ENCODE measurements around the gene ERBIN. TPM values are rescaled to one million over a fixed set of nuclear protein-coding genes. Genes with fewer than 3 reads are reported as not detected.

Gene ERBIN
- total and polyA plus RNA-seq, 2 of the 8 experiments (the other 6 are each of a cell fraction or from before 2014, with no cell fraction given), result 7.7 to 33.2 TPM

DNA sequence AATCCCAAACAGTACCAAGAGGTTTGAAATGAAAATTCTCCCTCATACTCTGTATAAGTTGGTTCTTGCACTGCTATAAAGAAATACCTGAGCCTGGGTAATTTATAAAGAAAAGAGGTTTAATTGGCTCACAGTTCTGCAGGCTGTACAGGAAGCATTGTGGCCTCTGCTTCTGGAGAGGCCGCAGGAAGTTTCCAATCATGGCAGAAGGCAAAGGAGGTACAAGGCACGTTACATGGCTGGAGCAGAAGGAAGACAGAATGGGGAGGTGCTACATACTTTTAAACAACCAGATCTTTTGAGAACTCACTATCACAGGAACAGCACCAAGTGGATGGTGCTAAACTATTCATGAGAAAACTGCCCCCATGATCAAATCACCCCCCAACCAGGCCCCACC lies 25.6 kb upstream of the ERBIN start:
- TF ChIP-seq, protein P1, sequence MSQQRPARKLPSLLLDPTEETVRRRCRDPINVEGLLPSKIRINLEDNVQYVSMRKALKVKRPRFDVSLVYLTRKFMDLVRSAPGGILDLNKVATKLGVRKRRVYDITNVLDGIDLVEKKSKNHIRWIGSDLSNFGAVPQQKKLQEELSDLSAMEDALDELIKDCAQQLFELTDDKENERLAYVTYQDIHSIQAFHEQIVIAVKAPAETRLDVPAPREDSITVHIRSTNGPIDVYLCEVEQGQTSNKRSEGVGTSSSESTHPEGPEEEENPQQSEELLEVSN (IDR thresholded peaks at IDR 0.05), result no peak
- no peak for TF ChIP-seq PHF8 (conservative IDR thresholded peaks at IDR 0.05; ENCODE audit: low read depth, low read length)
- TF ChIP-seq SUZ12 (IDR thresholded peaks at IDR 0.05; ENCODE audit: low read length), result no peak
- TF ChIP-seq JUND (IDR thresholded peaks at IDR 0.05; ENCODE audit: low read length), result no peak
- TF ChIP-seq, protein P2, sequence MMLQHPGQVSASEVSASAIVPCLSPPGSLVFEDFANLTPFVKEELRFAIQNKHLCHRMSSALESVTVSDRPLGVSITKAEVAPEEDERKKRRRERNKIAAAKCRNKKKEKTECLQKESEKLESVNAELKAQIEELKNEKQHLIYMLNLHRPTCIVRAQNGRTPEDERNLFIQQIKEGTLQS (IDR thresholded peaks at IDR 0.05; ENCODE audit: insufficient read depth, low read depth, low read length), result no peak
- no peak for TF ChIP-seq NRF1 (IDR thresholded peaks at IDR 0.05; ENCODE audit: low read depth, low read length)
- no peaks in the 10 kb centered on the region for H4K20me1 ChIP-seq (replicated peaks in 1 of 2; ENCODE audit: control insufficient read depth in 1 of 2, insufficient read depth in 2 of 2, low read length in 2 of 2)
- no peak overlapping the region for H2BK15ac ChIP-seq (ENCODE audit: low read length)
- H2BK12ac ChIP-seq (ENCODE audit: low read depth, low read length), result no peak overlapping the region
- no peaks in the 10 kb centered on the region for H3K79me2 ChIP-seq (ENCODE audit: control insufficient read depth in 1 of 2, insufficient read depth in 2 of 2, low read length in 2 of 2)
- no peak overlapping the region for H3K23ac ChIP-seq (ENCODE audit: insufficient read length)
- H2BK20ac ChIP-seq (ENCODE audit: low read length), result no peak overlapping the region
- no peak overlapping the region for H4K91ac ChIP-seq (replicated peaks; ENCODE audit: insufficient read length, low read length)
- H3K36me3 ChIP-seq (ENCODE audit: control insufficient read depth in 2 of 4, insufficient read depth in 4 of 4, low read length in 3 of 4), result no peaks in the 10 kb centered on the region
- H4K8ac ChIP-seq (ENCODE audit: extremely low read depth, insufficient read depth, low read length), result no peak overlapping the region
- FAIRE-seq (no peak), DNase-seq (ENCODE audit: low read depth in 1 of 2, low spot score in 2 of 2) (no peak)
- no peak overlapping the region for H2AFZ ChIP-seq (ENCODE audit: low read length)
- no peak overlapping the region for H3K56ac ChIP-seq (replicated peaks; ENCODE audit: insufficient read length, low read depth, low read length)
- WGBS, 2 experiments (ENCODE audit: extremely low coverage in 1 of 2, insufficient coverage in 1 of 2, insufficient read length in 1 of 2, insufficient replicate concordance in 2 of 2, low coverage in 1 of 2, low lambda C conversion rate in 2 of 2, missing lambda C conversion rate in 1 of 2), result 85% methylated on average over 2 of the region's 2 CpGs; no CpG with 5 or more reads in 1 of the 2 experiments
- no peak overlapping the region for H4K5ac ChIP-seq (ENCODE audit: insufficient read length, low read depth, low read length)
- no peak overlapping the region for H2BK120ac ChIP-seq (replicated peaks; ENCODE audit: low read depth, low read length)
- CTCF ChIA-PET (ENCODE audit: partially characterized antibody), result interaction anchor here (1.7 kb wide), 1 partner anchor 11 kb away, joined by 6 read pairs; no protein-coding TSS in a partner anchor
- POLR2A ChIA-PET (ENCODE audit: partially characterized antibody), result interaction anchor here (1.2 kb wide), 1 partner anchor 10 kb away, joined by 5 read pairs; no protein-coding TSS in a partner anchor
- H3K27ac ChIP-seq (ENCODE audit: low read depth, low read length), result no peak overlapping the region
- H2BK5ac ChIP-seq (ENCODE audit: low read depth, low read length), result no peak overlapping the region
- H3K4ac ChIP-seq (replicated peaks; ENCODE audit: insufficient read length, low read depth, low read length), result no peak overlapping the region
- H3K4me2 ChIP-seq (ENCODE audit: insufficient read depth in 1 of 2, low read depth in 2 of 2, low read length in 2 of 2), result no peak overlapping the region
- no peaks in the 10 kb centered on the region for H3K4me1 ChIP-seq (replicated peaks in 1 of 4; ENCODE audit: control insufficient read depth in 3 of 4, insufficient read depth in 4 of 4, low read length in 3 of 4)
- no peak overlapping the region for H3K14ac ChIP-seq (ENCODE audit: insufficient read length)
- H3K27me3 ChIP-seq (replicated peaks in 1 of 4; ENCODE audit: control insufficient read depth in 3 of 4, extremely low read depth in 1 of 4, insufficient read depth in 3 of 4, low read length in 3 of 4), result no peaks in the 10 kb centered on the region
- H3K23me2 ChIP-seq (ENCODE audit: low read depth, low read length), result no peaks in the 10 kb centered on the region
- H3K79me1 ChIP-seq (ENCODE audit: low read depth, low read length), result no peaks in the 10 kb centered on the region
- no peak overlapping the region for H3K18ac ChIP-seq (ENCODE audit: extremely low read depth, low read length)
- H3K9me3 ChIP-seq (ENCODE audit: insufficient read depth in 2 of 2, low read depth in 1 of 2, low read length in 1 of 2), result no peaks in the 10 kb centered on the region
- H3K9ac ChIP-seq (replicated peaks in 1 of 4; ENCODE audit: extremely low read depth in 1 of 4, low read depth in 3 of 4, low read length in 3 of 4), result no peak overlapping the region
- no peak overlapping the region for H3K4me3 ChIP-seq (ENCODE audit: extremely low read depth in 1 of 4, insufficient read depth in 2 of 4, low read depth in 3 of 4, low read length in 4 of 4)
- no peak overlapping the region for H2AK5ac ChIP-seq (ENCODE audit: low read depth, low read length)
